H1 (cell line): Measurements from ENCODE around the gene DENND4B. TPM values are rescaled to one million over a fixed set of nuclear protein-coding genes. Genes with fewer than 3 reads are reported as not detected.
A peak's percentile ranks its signal among the peaks of the same experiment; 100 is the strongest.

Source experiments
- CBX5 ChIP-seq: fragments of 300-800, 300-1000 bp; sonication (generic); IDR thresholded peaks from 2 replicates; pipeline ENCODE4 v1.7.1; 2016; ENCODE audit warnings: antibody characterized with exemption, low read length, low read depth
- MAFK ChIP-seq: IDR thresholded peaks from 2 replicates; pipeline ENCODE4 v1.6.1; 2012; ENCODE audit warnings: low read depth, mild to moderate bottlenecking, improper control_type of control experiment, low read length
- NANOG ChIP-seq: IDR thresholded peaks from 2 replicates; pipeline ENCODE4 v1.6.1; 2011; ENCODE audit warnings: low read length, low read depth, mild to moderate bottlenecking, inconsistent platforms; ENCODE audit not compliant: insufficient read depth, poor library complexity, severe bottlenecking
- RBBP5 ChIP-seq: IDR thresholded peaks from 2 replicates; pipeline ENCODE4 v1.7.1; 2012; ENCODE audit warnings: low read depth, mild to moderate bottlenecking, inconsistent platforms, low read length, moderate library complexity, borderline replicate concordance
- TAF7 ChIP-seq: optimal IDR thresholded peaks from 2 replicates; pipeline ENCODE3; 2011; ENCODE audit warnings: low read depth, mild to moderate bottlenecking, inconsistent platforms, low read length, moderate library complexity, borderline replicate concordance
- TCF12 ChIP-seq: IDR thresholded peaks from 2 replicates; pipeline ENCODE4 v1.6.1; 2011; ENCODE audit warnings: low read depth, mild to moderate bottlenecking, low read length
- YY1 ChIP-seq: IDR thresholded peaks from 2 replicates; pipeline ENCODE4 v1.6.1; 2011; ENCODE audit warnings: low read depth, mild to moderate bottlenecking, low read length
- microRNA-seq, 2 experiments: library from miRNA; unstranded; fragments of <30 nt; microRNA quantifications; one replicate each; pipeline versions ENCODE4 to v1.2.0, GENCODE V29; 2016 to 2020; ENCODE audit warnings: borderline microRNAs expressed in 2 of 2, borderline number of aligned reads in 2 of 2, borderline replicate concordance in 1 of 2
- polyA plus RNA-seq, 7 experiments: library from polyadenylated mRNA; depleted of rRNA in 3 of 7; stranded (reverse) in 5 of 7; unstranded in 2 of 7; fragments of >200 nt in 5 of 7; fragments of 200-250 nt in 2 of 7; gene quantifications; 1 replicate in 5 of 7; 2 replicates in 1 of 7; 4 replicates in 1 of 7; pipeline versions ENCODE4 v1.2.1 to v1.2.3, GENCODE V29; 2011 to 2013; ENCODE audit warnings: missing spikeins in 2 of 7, mixed read lengths in 2 of 7
- small RNA-seq: library from polyadenylated mRNA; stranded (forward); fragments of <200 nt; extraction: miRNeasy Mini kit (QIAGEN cat#:217004); gene quantifications from one replicate; pipeline ENCODE3, GENCODE V24; 2013; ENCODE audit not compliant: insufficient read depth
- total RNA-seq: library from RNA; stranded (reverse); fragmentation: NEBNext Ultra II Directional; extraction: Animal tissue kit (Norgen Biotek cat#: 25700); gene quantifications from 2 replicates; pipeline ENCODE4 v1.2.1, GENCODE V29; 2021

The DENND4B gene
- total and polyA plus RNA-seq, 2 of the 8 experiments (the other 6 are each of a cell fraction or from before 2014, with no cell fraction given): 45.6 to 61.1 TPM

- no peak for TF ChIP-seq YY1
- no peak for TF ChIP-seq MAFK
- no peak for TF ChIP-seq TAF7
- no peak for TF ChIP-seq RBBP5
- no peak for TF ChIP-seq NANOG
- no peak for TF ChIP-seq CBX5
- TF ChIP-seq TCF12: no peak
These were observed 66.5 kb downstream of the DENND4B start (continued) for GRCh38 chr1:153880024-153880423.

Small RNAs within 50 kb of the gene (microRNA-seq; reads per million reads assigned to microRNA genes)
- gene MIR6737: 0.20 to 0.46 reads per million in 2 experiments

Small RNAs within 50 kb of the gene (small RNA-seq; reads per million reads assigned to genes)
- gene AL831737.1 (not detected), gene MIR6737 (2.2 reads per million, percentile 22 among the genes with 10 or more reads in this experiment)

Other genes starting within 250 kb of the DENND4B start
- gene INTS3, start 218.7 kb downstream of the DENND4B start, total RNA-seq: 63.2 and 66.8 TPM in 2 replicates
- gene INTS3, start 218.7 kb downstream of the DENND4B start, polyA plus RNA-seq (2011; rRNA removed): 86.9 and 93.2 TPM in 2 replicates
- gene SLC27A3, start 171.3 kb downstream of the DENND4B start, total RNA-seq: 29.4 and 39.1 TPM in 2 replicates
- gene SLC27A3, start 171.3 kb downstream of the DENND4B start, polyA plus RNA-seq (2011; rRNA removed): 40.1 and 51.2 TPM in 2 replicates
- 39.1 and 41.5 TPM in 2 replicates for gene GATAD2B, start 23.7 kb downstream of the DENND4B start, total RNA-seq
- 8.4 and 9.6 TPM in 2 replicates for gene GATAD2B, start 23.7 kb downstream of the DENND4B start, polyA plus RNA-seq (2011; rRNA removed)
- 28.6 and 33.7 TPM in 2 replicates for gene CRTC2, start 11.9 kb upstream of the DENND4B start, total RNA-seq
- gene CRTC2, start 11.9 kb upstream of the DENND4B start, polyA plus RNA-seq (2011; rRNA removed): 34.3 and 38.8 TPM in 2 replicates
- 238 and 244 TPM in 2 replicates for gene SLC39A1, start 16.8 kb upstream of the DENND4B start, total RNA-seq
- 318 and 337 TPM in 2 replicates for gene SLC39A1, start 16.8 kb upstream of the DENND4B start, polyA plus RNA-seq (2011; rRNA removed)
- gene CREB3L4, start 21.2 kb upstream of the DENND4B start, total RNA-seq: 34.4 and 37.2 TPM in 2 replicates
- gene CREB3L4, start 21.2 kb upstream of the DENND4B start, polyA plus RNA-seq (2011; rRNA removed): 50.2 and 54.0 TPM in 2 replicates
- gene JTB, start 31.0 kb upstream of the DENND4B start, total RNA-seq: 91.1 and 93.0 TPM in 2 replicates
- 122 and 136 TPM in 2 replicates for gene JTB, start 31.0 kb upstream of the DENND4B start, polyA plus RNA-seq (2011; rRNA removed)
- gene RAB13, start 39.6 kb upstream of the DENND4B start, total RNA-seq: 157 TPM in 2 replicates
- gene RAB13, start 39.6 kb upstream of the DENND4B start, polyA plus RNA-seq (2011; rRNA removed): 65.7 and 70.5 TPM in 2 replicates
- gene RPS27, start 44.0 kb upstream of the DENND4B start, total RNA-seq: 1,810 and 1,941 TPM in 2 replicates
- 2,224 and 3,155 TPM in 2 replicates for gene RPS27, start 44.0 kb upstream of the DENND4B start, polyA plus RNA-seq (2011; rRNA removed)
- not detected in 2 replicates for gene NUP210L, start 208.4 kb upstream of the DENND4B start, total RNA-seq
- gene NUP210L, start 208.4 kb upstream of the DENND4B start, polyA plus RNA-seq (2011; rRNA removed): not detected in 2 replicates
- gene TPM3, start 245.4 kb upstream of the DENND4B start, total RNA-seq: 572 and 586 TPM in 2 replicates
- 213 and 278 TPM in 2 replicates for gene TPM3, start 245.4 kb upstream of the DENND4B start, polyA plus RNA-seq (2011; rRNA removed)